Measurements from ENCODE around the gene TMEFF2.

The TMEFF2 gene

GRCh38 chr2:192017844-192018243 lies 176.9 kb downstream of the TMEFF2 start:
- Histone ChIP-seq H3K36me3 (ENCODE audit: control insufficient read depth, insufficient read depth, low read length) (no peaks in the 10 kb centered on the region), H3K4me1 (ENCODE audit: control insufficient read depth, low read depth, low read length) (no peaks in the 10 kb centered on the region), H4K5ac (ENCODE audit: low read length) (no peak overlapping the region), H3K9ac (ENCODE audit: low read length) (no peak overlapping the region), H3K4me3 (ENCODE audit: low read length) (no peak overlapping the region), H3K79me1 (ENCODE audit: low read length) (no peaks in the 10 kb centered on the region), H2BK5ac (ENCODE audit: low read length) (no peak overlapping the region), H3K4ac (ENCODE audit: low read depth, low read length) (no peak overlapping the region), H4K8ac (ENCODE audit: low read depth, low read length) (no peak overlapping the region), H2AK5ac (ENCODE audit: low read length) (no peak overlapping the region), H2BK120ac (ENCODE audit: low read depth, low read length) (no peak overlapping the region), H3K18ac (ENCODE audit: low read length) (no peak overlapping the region), H3K56ac (ENCODE audit: low read length) (no peak overlapping the region), H3K4me2 (ENCODE audit: low read length) (no peak overlapping the region), H3K23ac (ENCODE audit: low read length) (no peak overlapping the region), H3K79me2 (ENCODE audit: control insufficient read depth, insufficient read depth, low read length) (no peaks in the 10 kb centered on the region), H2BK15ac (replicated peaks; ENCODE audit: low read depth) (no peak overlapping the region), H3K27ac (ENCODE audit: low read depth, low read length) (no peak overlapping the region), H3K27me3 (ENCODE audit: insufficient read depth, low read length, poor library complexity) (no peaks in the 10 kb centered on the region)
- peak; percentile 79 for DNase-seq

- no peak overlapping the region for H2BK120ac ChIP-seq (ENCODE audit: low read depth, low read length)
- H4K8ac ChIP-seq (ENCODE audit: low read depth, low read length), result no peak overlapping the region
- no peaks in the 10 kb centered on the region for H3K79me1 ChIP-seq (ENCODE audit: low read length)
- H3K27me3 ChIP-seq (ENCODE audit: insufficient read depth, low read length, poor library complexity), result no peaks in the 10 kb centered on the region
- H2AK5ac ChIP-seq (ENCODE audit: low read length), result no peak overlapping the region
- no peaks in the 10 kb centered on the region for H3K79me2 ChIP-seq (ENCODE audit: control insufficient read depth, insufficient read depth, low read length)
- H3K4me3 ChIP-seq (ENCODE audit: low read length), result no peak overlapping the region
- H2BK15ac ChIP-seq (replicated peaks; ENCODE audit: low read depth), result no peak overlapping the region
- H3K4me1 ChIP-seq (ENCODE audit: control insufficient read depth, low read depth, low read length), result no peaks in the 10 kb centered on the region
- no peak overlapping the region for H3K18ac ChIP-seq (ENCODE audit: low read length)
- WGBS (ENCODE audit: extremely low coverage, insufficient coverage, low lambda C conversion rate), result no CpG with 5 or more reads among the region's 1 CpG
- no peak overlapping the region for H3K4ac ChIP-seq (ENCODE audit: low read depth, low read length)
- no peak overlapping the region for H3K4me2 ChIP-seq (ENCODE audit: low read length)
- no peak overlapping the region for H3K27ac ChIP-seq (ENCODE audit: low read depth, low read length)
- H4K5ac ChIP-seq (ENCODE audit: low read length), result no peak overlapping the region
- H3K9ac ChIP-seq (ENCODE audit: low read length), result no peak overlapping the region
- H3K56ac ChIP-seq (ENCODE audit: low read length), result no peak overlapping the region
- DNase-seq, result no peak
- no peak overlapping the region for H3K23ac ChIP-seq (ENCODE audit: low read length)
- no peak overlapping the region for H2BK5ac ChIP-seq (ENCODE audit: low read length)
- no peaks in the 10 kb centered on the region for H3K36me3 ChIP-seq (ENCODE audit: control insufficient read depth, insufficient read depth, low read length)
Observed at GRCh38 chr2:192016265-192016664, 178.5 kb downstream of the TMEFF2 start.

- whole genome bisulfite sequencing (ENCODE audit: extremely low coverage, insufficient coverage, low lambda C conversion rate), result no CpG with 5 or more reads among the region's 6 CpGs
- Histone ChIP-seq H3K27me3 (ENCODE audit: insufficient read depth, low read length, poor library complexity) (no peaks in the 10 kb centered on the region), H3K79me1 (ENCODE audit: low read length) (no peaks in the 10 kb centered on the region), H4K5ac (ENCODE audit: low read length) (no peak overlapping the region), H3K27ac (ENCODE audit: low read depth, low read length) (no peak overlapping the region), H3K36me3 (ENCODE audit: control insufficient read depth, insufficient read depth, low read length) (no peaks in the 10 kb centered on the region), H4K8ac (ENCODE audit: low read depth, low read length) (no peak overlapping the region), H3K79me2 (ENCODE audit: control insufficient read depth, insufficient read depth, low read length) (no peaks in the 10 kb centered on the region), H3K4me3 (ENCODE audit: low read length) (no peak overlapping the region), H3K4ac (ENCODE audit: low read depth, low read length) (no peak overlapping the region), H3K23ac (ENCODE audit: low read length) (no peak overlapping the region), H3K56ac (ENCODE audit: low read length) (no peak overlapping the region), H2AK5ac (ENCODE audit: low read length) (no peak overlapping the region), H3K4me1 (ENCODE audit: control insufficient read depth, low read depth, low read length) (no peaks in the 10 kb centered on the region), H2BK5ac (ENCODE audit: low read length) (no peak overlapping the region), H3K9ac (ENCODE audit: low read length) (no peak overlapping the region), H2BK120ac (ENCODE audit: low read depth, low read length) (no peak overlapping the region), H3K18ac (ENCODE audit: low read length) (no peak overlapping the region), H3K4me2 (ENCODE audit: low read length) (no peak overlapping the region), H2BK15ac (replicated peaks; ENCODE audit: low read depth) (no peak overlapping the region)
- no peak for DNase-seq
Observed at GRCh38 chr2:192013211-192013610, 181.5 kb downstream of the TMEFF2 start.

GRCh38 chr2:192011196-192011595 lies 183.5 kb downstream of the TMEFF2 start:
- Histone ChIP-seq H3K4ac (ENCODE audit: low read depth, low read length) (no peak overlapping the region), H2AK5ac (ENCODE audit: low read length) (no peak overlapping the region), H3K23ac (ENCODE audit: low read length) (no peak overlapping the region), H4K5ac (ENCODE audit: low read length) (no peak overlapping the region), H2BK5ac (ENCODE audit: low read length) (no peak overlapping the region), H3K27ac (ENCODE audit: low read depth, low read length) (no peak overlapping the region), H3K9ac (ENCODE audit: low read length) (no peak overlapping the region), H3K27me3 (ENCODE audit: insufficient read depth, low read length, poor library complexity) (no peaks in the 10 kb centered on the region), H2BK15ac (replicated peaks; ENCODE audit: low read depth) (no peak overlapping the region), H3K4me3 (ENCODE audit: low read length) (no peak overlapping the region), H3K4me1 (ENCODE audit: control insufficient read depth, low read depth, low read length) (no peaks in the 10 kb centered on the region), H3K79me2 (ENCODE audit: control insufficient read depth, insufficient read depth, low read length) (no peaks in the 10 kb centered on the region), H3K18ac (ENCODE audit: low read length) (no peak overlapping the region), H2BK120ac (ENCODE audit: low read depth, low read length) (no peak overlapping the region), H3K79me1 (ENCODE audit: low read length) (no peaks in the 10 kb centered on the region), H3K36me3 (ENCODE audit: control insufficient read depth, insufficient read depth, low read length) (no peaks in the 10 kb centered on the region), H3K4me2 (ENCODE audit: low read length) (no peak overlapping the region), H4K8ac (ENCODE audit: low read depth, low read length) (no peak overlapping the region), H3K56ac (ENCODE audit: low read length) (no peak overlapping the region)
- DNase-seq, result no peak
- no CpG with 5 or more reads among the region's 1 CpG for WGBS (ENCODE audit: extremely low coverage, insufficient coverage, low lambda C conversion rate)

GRCh38 chr2:192010073-192010472 lies 184.7 kb downstream of the TMEFF2 start:
- Histone ChIP-seq H3K79me1 (ENCODE audit: low read length) (no peaks in the 10 kb centered on the region), H2AK5ac (ENCODE audit: low read length) (no peak overlapping the region), H4K5ac (ENCODE audit: low read length) (no peak overlapping the region), H4K8ac (ENCODE audit: low read depth, low read length) (no peak overlapping the region), H2BK15ac (replicated peaks; ENCODE audit: low read depth) (no peak overlapping the region), H3K4me1 (ENCODE audit: control insufficient read depth, low read depth, low read length) (no peaks in the 10 kb centered on the region), H2BK5ac (ENCODE audit: low read length) (no peak overlapping the region), H3K27me3 (ENCODE audit: insufficient read depth, low read length, poor library complexity) (no peaks in the 10 kb centered on the region), H3K36me3 (ENCODE audit: control insufficient read depth, insufficient read depth, low read length) (no peaks in the 10 kb centered on the region), H3K27ac (ENCODE audit: low read depth, low read length) (no peak overlapping the region), H3K4me3 (ENCODE audit: low read length) (no peak overlapping the region), H3K56ac (ENCODE audit: low read length) (no peak overlapping the region), H2BK120ac (ENCODE audit: low read depth, low read length) (no peak overlapping the region), H3K79me2 (ENCODE audit: control insufficient read depth, insufficient read depth, low read length) (no peaks in the 10 kb centered on the region), H3K18ac (ENCODE audit: low read length) (no peak overlapping the region), H3K4me2 (ENCODE audit: low read length) (no peak overlapping the region), H3K4ac (ENCODE audit: low read depth, low read length) (no peak overlapping the region), H3K9ac (ENCODE audit: low read length) (no peak overlapping the region), H3K23ac (ENCODE audit: low read length) (no peak overlapping the region)
- no peak for DNase-seq
- no CpG with 5 or more reads among the region's 5 CpGs for WGBS (ENCODE audit: extremely low coverage, insufficient coverage, low lambda C conversion rate)

GRCh38 chr2:192007581-192008228 lies 187.0 kb downstream of the TMEFF2 start:
- H3K79me1 ChIP-seq (ENCODE audit: low read length), result no peaks in the 10 kb centered on the region
- no peaks in the 10 kb centered on the region for H3K36me3 ChIP-seq (ENCODE audit: control insufficient read depth, insufficient read depth, low read length)
- H3K18ac ChIP-seq (ENCODE audit: low read length), result no peak overlapping the region
- no peak overlapping the region for H3K4me2 ChIP-seq (ENCODE audit: low read length)
- no peak for DNase-seq
- H3K4me1 ChIP-seq (ENCODE audit: control insufficient read depth, low read depth, low read length), result no peaks in the 10 kb centered on the region
- H2BK120ac ChIP-seq (ENCODE audit: low read depth, low read length), result no peak overlapping the region
- H3K79me2 ChIP-seq (ENCODE audit: control insufficient read depth, insufficient read depth, low read length), result no peaks in the 10 kb centered on the region
- no peak overlapping the region for H3K9ac ChIP-seq (ENCODE audit: low read length)
- H4K5ac ChIP-seq (ENCODE audit: low read length), result no peak overlapping the region
- H2BK5ac ChIP-seq (ENCODE audit: low read length), result no peak overlapping the region
- no peaks in the 10 kb centered on the region for H3K27me3 ChIP-seq (ENCODE audit: insufficient read depth, low read length, poor library complexity)
- no peak overlapping the region for H3K4ac ChIP-seq (ENCODE audit: low read depth, low read length)
- no CpG with 5 or more reads among the region's 5 CpGs for WGBS (ENCODE audit: extremely low coverage, insufficient coverage, low lambda C conversion rate)
- H3K56ac ChIP-seq (ENCODE audit: low read length), result no peak overlapping the region
- no peak overlapping the region for H2BK15ac ChIP-seq (replicated peaks; ENCODE audit: low read depth)
- no peak overlapping the region for H2AK5ac ChIP-seq (ENCODE audit: low read length)
- no peak overlapping the region for H3K23ac ChIP-seq (ENCODE audit: low read length)
- no peak overlapping the region for H3K4me3 ChIP-seq (ENCODE audit: low read length)
- H4K8ac ChIP-seq (ENCODE audit: low read depth, low read length), result no peak overlapping the region
- H3K27ac ChIP-seq (ENCODE audit: low read depth, low read length), result no peak overlapping the region

Measured in mesendoderm (in vitro differentiated cells).